GM04503 (cell line): ENCODE data around the gene CA11.
A peak's percentile ranks its signal among the peaks of the same experiment; 100 is the strongest.

Experiments
- DNase-seq: peaks from one replicate; pipeline ENCODE4 v3.0.0-alpha.2; 2012; ENCODE audit warnings: low read depth

The CA11 gene

DNA sequence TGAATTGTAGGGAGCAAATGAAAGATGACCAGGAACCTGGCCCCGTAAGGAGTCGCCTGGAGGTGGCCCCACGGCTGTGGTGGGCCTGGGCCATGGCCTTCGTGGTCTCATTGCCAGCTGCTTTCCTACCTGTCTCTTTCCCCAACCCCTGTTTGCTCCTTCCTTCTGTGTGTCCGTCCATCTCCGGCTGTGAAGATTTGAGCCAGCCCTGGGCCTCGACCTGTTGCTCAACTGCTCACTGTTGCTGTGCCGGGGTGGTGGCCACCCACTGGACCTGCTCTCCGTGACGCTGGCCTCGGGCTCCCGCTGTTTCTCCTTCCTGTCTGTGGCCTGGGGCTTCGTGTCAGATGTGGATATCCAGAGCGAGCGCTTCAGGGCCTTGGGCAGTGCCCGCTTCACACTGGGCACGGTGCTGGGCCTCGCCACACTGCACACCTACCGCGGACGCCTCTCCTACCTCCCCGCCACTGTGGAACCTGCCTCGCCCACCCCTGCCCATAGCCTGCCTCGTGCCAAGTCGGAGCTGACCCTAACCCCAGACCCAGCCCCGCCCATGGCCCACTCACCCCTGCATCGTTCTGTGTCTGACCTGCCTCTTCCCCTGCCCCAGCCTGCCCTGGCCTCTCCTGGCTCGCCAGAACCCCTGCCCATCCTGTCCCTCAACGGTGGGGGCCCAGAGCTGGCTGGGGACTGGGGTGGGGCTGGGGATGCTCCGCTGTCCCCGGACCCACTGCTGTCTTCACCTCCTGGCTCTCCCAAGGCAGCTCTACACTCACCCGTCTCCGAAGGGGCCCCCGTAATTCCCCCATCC lies 17.3 kb downstream of the CA11 start:
- no peak for DNase-seq

DNA sequence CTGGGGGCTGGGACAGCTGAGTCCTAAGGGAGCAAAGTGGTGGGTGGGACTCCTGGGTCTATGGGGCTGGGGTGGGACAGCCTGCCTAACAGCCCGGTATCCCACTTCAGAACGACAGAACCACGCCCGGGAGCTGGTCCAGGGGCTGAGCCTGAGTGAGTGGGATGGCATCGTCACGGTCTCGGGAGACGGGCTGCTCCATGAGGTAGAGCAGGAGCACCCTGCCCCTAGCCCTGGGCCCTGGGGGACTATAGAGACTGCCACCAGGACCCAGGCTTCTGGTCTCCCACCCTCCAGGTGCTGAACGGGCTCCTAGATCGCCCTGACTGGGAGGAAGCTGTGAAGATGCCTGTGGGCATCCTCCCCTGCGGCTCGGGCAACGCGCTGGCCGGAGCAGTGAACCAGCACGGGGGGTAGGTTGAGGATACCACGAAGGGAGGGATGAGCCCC lies 18.1 kb downstream of the CA11 start:
- DNase-seq = no peak

DNA sequence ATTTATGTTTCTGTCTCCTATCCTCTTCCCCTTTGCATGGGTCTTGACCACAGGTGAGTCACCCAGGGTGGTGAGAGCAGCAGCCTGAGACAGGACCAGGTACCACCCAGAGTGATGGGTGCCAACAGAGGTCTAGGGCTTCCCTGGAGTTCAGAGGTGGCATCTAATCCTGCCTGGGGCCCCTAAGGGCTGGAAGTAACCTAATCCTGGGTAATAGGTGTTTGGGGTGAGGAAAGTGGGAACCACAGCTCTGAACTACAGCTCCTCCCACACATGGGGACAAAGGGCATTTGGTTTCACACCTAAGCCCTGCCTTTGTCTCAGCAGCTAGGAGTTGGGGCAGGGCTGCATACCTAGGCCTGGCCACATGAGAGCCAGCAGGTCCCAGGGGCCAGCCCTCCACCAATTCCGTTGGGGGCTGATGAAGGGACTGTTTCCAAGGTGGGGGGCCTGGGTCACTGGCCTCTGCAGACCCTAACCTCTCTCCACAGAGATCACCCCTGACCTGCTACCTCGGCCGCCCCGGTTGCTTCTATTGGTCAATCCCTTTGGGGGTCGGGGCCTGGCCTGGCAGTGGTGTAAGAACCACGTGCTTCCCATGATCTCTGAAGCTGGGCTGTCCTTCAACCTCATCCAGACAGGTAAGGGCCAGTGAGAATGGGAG lies 18.7 kb downstream of the CA11 start:
- no peak for DNase-seq

DNA sequence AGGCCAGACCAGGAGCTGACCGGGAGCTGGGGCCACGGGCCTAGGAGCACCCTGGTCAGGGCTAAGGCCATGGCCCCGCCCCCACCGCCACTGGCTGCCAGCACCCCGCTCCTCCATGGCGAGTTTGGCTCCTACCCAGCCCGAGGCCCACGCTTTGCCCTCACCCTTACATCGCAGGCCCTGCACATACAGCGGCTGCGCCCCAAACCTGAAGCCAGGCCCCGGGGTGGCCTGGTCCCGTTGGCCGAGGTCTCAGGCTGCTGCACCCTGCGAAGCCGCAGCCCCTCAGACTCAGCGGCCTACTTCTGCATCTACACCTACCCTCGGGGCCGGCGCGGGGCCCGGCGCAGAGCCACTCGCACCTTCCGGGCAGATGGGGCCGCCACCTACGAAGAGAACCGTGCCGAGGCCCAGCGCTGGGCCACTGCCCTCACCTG lies 20.1 kb downstream of the CA11 start:
- no peak for DNase-seq

DNA sequence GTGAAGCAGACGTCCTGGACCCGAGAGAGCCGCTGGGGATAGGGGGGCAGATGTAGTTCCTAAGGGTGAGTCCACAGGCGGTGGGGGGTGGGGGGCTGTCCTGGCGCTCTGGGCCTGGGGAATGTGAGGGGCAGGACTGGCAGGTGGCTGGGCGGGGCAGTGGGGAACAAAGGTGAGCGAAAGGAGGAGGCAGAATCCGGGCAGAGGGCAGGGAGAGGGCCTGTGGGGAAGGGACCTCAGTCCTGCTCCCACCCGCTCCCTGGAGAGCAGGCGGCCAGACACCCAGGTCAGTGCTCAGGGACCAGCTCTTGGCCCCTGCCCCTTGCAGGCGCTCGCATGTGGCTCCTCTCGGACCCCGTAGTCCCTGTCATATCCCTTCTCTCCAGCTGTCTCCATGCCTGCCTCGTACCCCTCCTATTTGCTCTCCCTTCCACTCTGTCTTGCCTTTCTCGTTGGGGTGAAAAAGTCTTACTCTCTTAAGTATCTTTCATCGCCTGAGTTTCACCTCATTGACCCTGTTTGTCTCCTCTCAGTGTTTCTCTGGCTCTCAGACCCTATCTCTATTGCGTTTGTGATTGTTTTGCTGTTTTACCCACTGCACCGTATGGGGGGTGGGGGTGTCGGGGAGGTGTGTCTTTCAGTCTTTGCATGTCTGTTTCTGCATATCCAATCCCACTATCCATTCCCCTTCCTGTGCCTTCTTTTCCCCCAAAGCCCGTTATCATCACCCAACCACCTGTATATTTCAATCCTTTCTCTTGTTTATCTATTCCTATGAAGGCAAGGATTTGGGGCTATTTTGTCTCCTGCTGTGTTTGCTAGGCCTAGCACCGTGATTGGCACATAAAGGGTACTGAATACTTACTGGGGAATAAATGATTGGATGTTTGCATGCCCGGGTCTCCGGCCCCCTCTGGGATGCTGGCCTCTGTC lies 20.9 kb downstream of the CA11 start:
- no peak for DNase-seq

DNA sequence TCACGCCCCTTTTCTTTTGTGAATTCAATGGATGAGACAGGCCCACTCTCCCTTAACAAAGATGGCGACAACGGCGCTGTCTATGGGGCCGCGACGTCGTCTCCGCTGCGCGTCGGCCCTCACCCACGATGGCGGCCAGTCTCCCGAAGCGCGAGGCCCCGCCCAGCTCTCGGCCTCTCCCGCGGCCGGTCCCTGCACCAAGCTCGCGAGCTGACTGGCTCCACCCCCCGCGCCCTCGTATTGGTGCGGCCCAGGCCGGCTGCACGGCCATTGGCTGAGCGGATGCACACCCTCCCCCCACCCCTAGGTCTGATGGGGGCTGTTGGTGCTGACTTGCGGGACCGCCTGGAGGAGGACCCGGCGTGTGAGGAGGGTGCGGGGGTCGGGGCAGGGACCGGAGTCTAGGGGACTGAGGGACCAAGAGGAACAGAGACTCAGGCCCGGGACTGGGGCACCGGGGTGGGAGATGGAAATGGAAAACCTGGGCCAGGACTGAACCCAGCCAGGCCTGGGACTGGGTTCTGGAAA lies 21.9 kb downstream of the CA11 start:
- peak; percentile 80 for DNase-seq

DNA sequence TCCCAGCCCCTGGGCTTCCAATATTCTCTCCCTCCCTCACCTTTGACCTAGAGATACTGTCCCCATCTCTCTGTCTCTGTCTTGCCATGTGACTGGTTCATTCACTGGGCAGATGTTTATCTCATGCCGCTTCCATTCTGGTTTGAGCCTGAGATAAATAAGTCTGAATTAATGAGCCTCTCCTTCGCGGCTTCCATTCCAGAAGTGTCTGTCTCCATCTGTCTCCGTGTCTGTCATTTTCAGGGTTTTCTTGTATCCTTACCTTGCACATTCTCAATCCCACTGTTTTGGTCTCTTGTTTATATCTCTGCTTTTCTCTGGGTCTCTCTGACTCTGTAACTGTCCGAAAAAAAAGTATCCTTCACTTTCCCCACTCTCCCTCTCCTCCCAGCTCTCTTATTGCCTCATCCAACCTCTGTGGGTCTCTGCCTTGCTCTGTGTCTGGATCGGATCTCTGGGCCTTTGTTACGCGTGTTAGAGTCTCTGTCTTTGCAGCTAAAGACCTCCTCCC lies 22.4 kb downstream of the CA11 start:
- DNase-seq = no peak

DNA sequence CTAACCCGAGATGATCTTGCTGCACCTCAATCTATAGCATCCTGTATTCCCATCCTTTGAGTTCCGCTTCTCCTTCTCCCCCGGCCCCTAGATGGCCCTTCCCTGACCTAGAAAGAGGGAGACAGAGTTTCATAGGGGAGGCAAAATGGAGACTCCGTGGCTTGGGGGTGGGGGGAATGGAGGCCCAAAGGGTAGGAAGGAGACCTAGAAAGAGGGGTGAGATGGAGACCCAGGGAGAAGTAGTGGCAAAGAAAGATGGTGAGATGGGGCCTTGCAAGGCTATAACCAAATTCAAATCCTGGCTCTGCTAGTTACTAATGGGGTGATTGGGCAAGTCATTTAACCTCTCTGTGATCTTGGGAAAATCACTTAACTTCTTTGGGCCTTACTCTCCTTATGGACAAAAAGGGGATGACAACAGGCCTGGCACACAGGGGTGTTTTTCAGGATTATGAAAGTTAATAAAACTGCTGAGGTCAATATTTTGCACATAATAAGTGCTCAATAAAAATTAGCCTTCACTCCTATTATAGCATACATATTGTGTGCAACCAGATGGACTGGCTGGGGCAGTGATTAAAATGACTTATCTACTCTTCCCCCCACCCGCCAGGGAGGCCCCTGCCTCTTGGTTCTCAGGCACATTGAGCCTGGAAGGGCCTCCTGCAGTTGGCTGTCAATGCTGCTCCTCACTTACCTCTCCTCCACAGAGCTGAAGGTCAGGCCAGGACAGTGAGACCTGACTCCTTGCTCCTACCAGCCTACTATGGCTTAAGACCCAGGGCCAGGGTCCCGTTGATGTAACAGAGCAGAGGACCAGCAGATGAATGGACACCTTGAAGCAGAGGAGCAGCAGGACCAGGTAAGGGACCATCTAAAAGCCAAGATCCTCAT lies 26.0 kb downstream of the CA11 start:
- no peak for DNase-seq

DNA sequence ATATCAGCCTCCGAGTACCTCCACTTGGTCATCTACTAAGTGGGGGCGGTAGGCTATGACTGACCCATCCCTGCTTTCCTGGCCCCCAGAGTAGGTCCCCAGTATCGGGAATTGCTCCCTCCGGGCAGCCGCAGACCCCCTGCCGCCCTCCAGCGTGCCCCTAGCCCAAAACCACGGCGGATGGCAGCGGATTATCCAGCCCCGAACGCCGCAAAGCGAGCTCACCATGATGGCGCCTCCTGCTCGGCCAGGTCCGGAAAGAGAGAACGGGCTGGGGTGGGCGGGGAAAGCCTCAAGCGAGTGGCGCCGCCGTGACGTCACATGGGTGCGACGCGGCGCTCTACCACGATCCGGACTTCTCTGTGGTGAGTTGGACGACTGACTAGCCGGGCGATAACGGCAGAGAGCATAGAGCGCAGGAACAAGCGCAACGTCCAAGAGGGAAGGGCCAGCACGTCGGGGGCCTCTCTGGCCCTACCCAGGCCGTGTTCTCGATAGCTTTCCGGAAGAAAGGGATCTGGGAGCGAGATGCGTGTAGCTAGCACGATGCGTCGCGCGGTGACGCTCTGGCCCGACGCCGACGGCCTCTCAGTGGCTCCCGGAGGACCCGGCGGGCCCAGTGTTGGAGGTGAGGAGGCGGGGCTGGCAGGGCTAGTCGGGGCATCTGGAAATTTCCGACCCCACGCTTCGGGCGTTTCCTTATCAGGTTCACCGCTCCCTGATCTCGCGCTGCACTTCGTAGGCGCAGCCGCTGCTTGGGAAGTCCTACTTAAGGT lies 26.9 kb downstream of the CA11 start, which contains the start of the genes RPL18 and SPHK2:
RPL18 (minus strand) TSS at position 263 of the 776 bp plus-strand sequence; CDS start at position 228, 35 bp downstream.
SPHK2 (plus strand) TSS at position 591 of the 776 bp plus-strand sequence. CDS start 1,009 bp downstream, outside the sequence.
- DNase-seq = peak; percentile 99

DNA sequence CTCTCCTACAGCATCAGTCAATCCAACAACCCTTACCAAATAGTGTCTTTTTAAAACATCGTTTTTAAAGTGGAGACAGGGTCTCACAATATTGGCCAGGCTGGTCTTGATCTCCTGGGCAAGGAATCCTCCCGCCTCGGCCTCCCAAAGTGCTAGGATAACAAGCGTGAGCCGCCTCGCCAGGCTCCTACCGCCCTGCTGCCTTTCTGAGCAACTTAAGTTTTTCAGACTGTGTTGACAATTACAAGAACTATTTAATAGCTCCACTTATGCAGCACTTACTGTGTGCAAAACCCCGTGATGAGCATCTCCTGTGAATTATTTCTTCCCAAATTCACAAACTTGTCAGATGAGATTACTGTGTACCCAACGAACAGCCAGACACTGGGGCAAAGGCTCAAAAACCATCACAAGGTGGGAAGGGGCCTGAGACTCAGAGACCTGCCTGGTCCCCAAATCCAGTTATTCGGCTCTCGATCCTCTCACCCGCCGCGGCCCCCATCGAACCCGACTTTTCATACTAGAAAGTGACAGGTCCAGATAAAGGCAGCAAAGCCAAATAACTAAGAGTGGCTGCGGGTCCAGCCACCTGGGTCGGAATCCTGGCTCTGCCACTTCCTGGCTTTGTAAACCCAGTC lies 27.6 kb downstream of the CA11 start:
- DNase-seq = no peak

DNA sequence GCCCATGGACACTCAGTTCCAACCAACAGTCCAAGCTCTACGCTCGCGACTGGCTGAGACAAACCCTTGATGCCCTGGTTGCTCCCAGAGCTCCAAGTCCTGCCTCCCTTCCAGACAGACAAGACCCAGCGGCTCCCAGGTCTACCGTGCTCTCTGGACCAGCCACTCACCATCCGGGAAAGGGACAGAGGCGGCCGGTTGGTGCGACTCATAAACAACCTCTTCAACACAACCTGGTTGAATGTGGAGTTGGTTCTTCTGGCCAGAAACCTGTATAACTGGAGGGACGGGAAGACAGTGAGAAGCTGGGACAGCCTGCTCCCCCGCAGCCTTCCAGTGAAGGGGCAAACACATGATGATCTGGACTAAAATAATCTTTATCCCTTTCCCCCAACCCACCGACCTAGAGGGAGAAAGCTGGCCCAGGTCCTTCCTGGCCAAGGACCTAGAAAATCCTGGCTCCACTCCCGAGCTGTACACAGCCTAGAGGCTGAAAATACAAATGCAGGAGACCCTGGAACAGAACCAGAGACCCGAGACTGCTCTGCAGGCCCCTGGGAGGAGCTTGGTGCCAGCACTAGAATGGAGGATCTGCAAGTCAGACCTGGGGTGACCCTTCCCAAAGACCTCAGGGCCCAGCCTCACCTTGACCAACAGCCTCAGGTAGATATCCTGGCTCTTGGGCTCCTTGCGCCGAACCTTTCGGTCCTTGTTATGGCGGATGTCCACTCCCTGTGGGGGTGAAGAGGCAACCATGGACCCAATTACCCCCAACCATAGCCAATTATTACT lies 28.6 kb downstream of the CA11 start:
- DNase-seq = no peak

DNA sequence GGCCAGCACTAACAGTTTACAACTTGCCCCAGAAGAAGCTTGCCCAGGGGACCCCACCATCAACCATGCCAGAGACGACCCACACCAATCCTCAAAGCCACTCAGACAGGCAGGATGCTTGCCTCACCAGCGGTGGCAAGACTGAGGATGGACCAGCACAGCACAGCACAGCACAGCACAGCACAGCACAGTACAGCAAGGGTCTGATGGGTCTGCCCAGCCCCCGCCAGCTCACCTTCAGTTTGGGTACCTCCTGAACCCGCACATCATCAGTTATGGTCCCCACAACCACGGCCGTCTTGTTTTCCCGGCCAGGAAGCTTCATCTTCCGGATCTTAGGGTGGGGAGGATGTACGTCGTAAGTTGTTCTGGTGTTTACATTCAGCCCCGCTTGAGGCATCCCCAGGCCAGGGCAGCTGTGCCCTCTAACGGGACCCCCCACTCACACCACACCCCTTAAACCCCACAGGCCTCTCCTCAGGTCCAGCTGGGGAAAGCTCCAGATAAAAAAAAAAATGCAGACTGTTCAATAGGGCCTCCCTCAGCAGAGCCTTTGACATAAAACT lies 29.4 kb downstream of the CA11 start:
- no peak for DNase-seq

DNA sequence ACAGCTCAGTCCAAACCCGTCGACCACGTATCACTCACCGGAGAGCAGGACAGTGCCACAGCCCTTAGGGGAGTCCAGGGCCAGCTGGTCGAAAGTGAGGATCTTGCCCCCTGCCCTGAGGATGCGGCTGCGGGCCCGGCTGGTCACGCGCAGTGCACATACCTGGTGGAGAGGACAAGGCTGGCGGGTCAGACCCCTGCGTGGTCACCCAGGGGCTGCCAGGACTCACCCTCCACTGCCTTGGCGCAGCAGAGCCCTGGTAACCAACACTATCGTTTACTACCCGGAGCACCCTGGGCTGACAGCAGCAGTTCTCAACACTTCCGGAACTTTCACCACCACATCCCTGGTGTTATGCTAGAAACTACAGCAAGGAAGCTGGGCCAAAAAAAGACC lies 29.9 kb downstream of the CA11 start:
- no peak for DNase-seq

DNA sequence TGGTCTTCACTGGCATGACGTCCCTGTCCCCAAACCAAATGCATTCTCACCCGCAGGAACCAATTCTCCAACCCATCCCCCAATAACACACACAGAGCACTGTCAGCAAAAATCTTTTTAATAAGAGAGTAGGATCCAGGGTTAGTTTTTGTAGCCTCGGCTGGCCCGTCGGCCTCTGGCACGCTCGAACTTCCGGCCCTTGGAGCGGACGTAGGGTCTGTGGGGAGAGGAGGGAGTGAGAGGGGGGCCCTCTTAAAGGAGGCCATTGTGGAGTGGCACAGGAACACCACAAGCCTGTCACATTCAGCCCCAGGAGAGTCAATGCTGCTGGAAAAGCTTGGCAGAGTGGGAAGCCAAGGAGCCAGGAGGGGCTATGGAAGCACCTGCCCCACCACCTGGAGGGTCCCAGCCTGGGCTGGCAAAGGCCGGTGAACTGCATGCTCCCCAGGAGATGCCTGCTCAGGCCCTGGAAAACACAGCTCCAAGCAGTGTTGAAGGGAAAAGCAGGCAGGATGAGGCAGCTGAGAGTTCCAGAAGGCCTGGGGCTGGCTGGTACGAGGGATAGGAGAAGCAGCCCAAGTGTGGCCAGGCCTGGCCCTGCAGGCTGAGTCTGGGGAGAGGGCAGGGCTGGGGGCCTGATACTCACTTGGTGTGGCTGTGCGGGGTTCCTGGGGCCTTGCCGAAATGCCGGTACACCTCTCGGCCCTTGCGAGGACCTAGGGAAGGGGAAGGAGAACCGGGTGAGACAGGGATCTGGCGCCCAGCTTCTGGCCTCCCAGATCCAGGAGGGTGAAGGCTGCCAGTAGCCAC lies 30.6 kb downstream of the CA11 start:
- no peak for DNase-seq

DNA sequence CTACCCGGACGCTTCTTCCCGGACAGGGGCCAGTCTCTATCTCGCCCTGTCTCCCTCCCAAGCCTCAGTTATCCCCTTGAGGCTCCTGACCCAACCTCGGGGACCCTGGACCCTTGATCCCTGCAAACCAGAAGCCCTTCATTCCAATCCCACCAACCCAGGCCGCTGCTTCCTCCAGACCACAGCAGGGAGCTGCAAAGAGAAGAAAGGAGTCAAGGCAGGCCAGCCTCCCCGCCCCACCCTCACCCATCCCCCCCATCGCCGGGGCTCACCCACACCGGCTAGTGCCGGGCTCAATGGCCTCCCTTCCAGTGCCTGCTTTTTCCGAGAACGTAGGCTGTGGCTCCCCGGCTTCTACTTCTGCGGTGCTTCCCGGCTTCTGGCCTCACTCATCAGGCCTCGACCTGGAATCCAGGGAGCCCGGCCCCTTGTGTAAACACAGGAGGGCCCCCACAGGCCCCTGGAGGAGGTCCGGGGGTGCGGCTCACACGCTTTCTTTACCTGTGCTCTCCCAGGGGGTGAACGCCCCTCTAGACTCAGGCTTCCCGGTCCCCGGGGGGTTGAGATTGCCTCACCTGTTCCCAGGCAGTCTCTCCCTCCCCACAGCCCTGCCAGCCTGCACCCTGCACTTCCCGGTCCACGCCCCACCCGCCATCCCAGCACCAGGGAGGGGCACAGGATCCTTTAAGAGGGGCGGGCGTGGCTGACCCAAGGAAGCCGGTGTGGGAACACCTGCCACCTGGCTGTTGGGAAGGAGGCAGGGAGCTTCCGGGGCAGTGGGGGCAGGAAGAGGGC lies 31.4 kb downstream of the CA11 start, which contains the start of gene FAM83E:
FAM83E (minus strand) TSS at position 641 of the 795 bp plus-strand sequence. CDS start 1,704 bp downstream, outside the sequence.
- DNase-seq = no peak

DNA sequence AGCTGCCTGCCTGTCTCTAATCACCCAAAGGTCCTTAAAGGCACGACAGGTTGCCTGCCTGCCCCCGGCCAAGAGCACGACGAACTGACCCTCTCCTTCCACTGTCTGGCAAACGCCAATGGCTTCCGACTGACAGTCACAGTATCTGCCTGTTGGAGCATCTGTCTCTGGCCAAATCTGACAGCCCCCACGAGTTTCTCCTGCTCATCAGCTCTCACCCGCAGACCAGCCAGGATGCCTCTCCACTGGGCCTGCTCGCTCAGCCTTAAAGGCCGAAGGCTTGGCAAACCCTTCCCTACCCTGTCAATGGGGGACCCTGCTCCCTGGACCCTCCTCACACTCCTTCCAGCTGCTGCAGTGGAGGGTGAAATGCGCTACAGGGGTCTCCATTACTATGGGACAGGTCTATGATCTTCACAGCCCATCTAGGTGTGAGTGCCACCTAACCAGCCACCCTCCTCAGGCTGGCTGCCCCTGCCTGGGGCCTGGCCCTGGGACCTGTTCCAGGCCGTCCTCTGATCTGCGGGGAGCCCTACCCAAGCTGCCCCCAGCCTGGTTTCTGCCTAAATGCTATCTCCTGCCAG lies 32.0 kb downstream of the CA11 start:
- DNase-seq = no peak
